K562 (cell line): ENCODE data around the gene SLC2A4RG. TPM values are rescaled to one million over a fixed set of nuclear protein-coding genes. Genes with fewer than 3 reads are reported as not detected.

Source experiments
- C11orf30 ChIP-seq: fragments of 450-650 bp; IDR thresholded peaks from 2 replicates; pipeline ENCODE4 v1.6.1; 2016; ENCODE audit warnings: low read depth, mild to moderate bottlenecking
- ELK1 ChIP-seq: sonication (generic); formaldehyde crosslinking; IDR thresholded peaks from 2 replicates; pipeline ENCODE4 v1.8.1; 2022; ENCODE audit warnings: missing genetic modification reagents
- GMEB1 ChIP-seq: fragments of 250-450 bp; sonication (Bioruptor Pico); IDR thresholded peaks from 2 replicates; pipeline ENCODE4 v1.4.0; 2020; ENCODE audit warnings: mild to moderate bottlenecking
- MCM2 ChIP-seq: fragments of 450-650 bp; IDR thresholded peaks from 2 replicates; pipeline ENCODE4 v1.6.1; 2017; ENCODE audit warnings: low read depth, mild to moderate bottlenecking
- MTA2 ChIP-seq: fragments of 450-650 bp; IDR thresholded peaks from 2 replicates; pipeline ENCODE4 v1.6.1; 2016; ENCODE audit warnings: low read depth
- PTTG1 ChIP-seq: fragments of 450-650 bp; IDR thresholded peaks from 2 replicates; pipeline ENCODE4 v1.6.1; 2016; ENCODE audit warnings: low read depth, mild to moderate bottlenecking, missing genetic modification characterization, missing compliant biosample characterization
- SRSF7 ChIP-seq: fragments of 200-400 bp; formaldehyde crosslinking; optimal IDR thresholded peaks from 2 replicates; pipeline ENCODE3; 2017; ENCODE audit warnings: mild to moderate bottlenecking, low read depth, low read length
- XRCC4 ChIP-seq: IDR thresholded peaks from one replicate; pipeline ENCODE4 v1.6.1; 2011; ENCODE audit not compliant: insufficient read depth, insufficient read length; ENCODE audit errors: extremely low read depth
- ZC3H11A ChIP-seq: IDR thresholded peaks from 2 replicates; pipeline ENCODE4 v1.6.1; 2012; ENCODE audit warnings: low read depth, low read length, improper control_type of control experiment
- ZNF224 ChIP-seq: sonication (generic); formaldehyde crosslinking; IDR thresholded peaks from 2 replicates; pipeline ENCODE4 v1.8.0; 2022; ENCODE audit warnings: mild to moderate bottlenecking, missing genetic modification reagents
- ZNF609 ChIP-seq: sonication (generic); formaldehyde crosslinking; IDR thresholded peaks from 2 replicates; pipeline ENCODE4 v1.8.1; 2023; ENCODE audit warnings: missing genetic modification reagents, mild to moderate bottlenecking, borderline replicate concordance
- polyA plus RNA-seq, 8 experiments: library from polyadenylated mRNA; depleted of rRNA in 4 of 8; stranded (reverse) in 5 of 8; unstranded in 3 of 8; fragments of >200 nt; fragmentation: Nextera tagmentation in 2 of 8; fragmentation: Illumina TruSeq in 1 of 8; extraction: Ambion mirVana in 2 of 8; extraction: Trizol in 1 of 8; gene quantifications; 2 replicates each; pipeline versions ENCODE4 v1.2.1 to v1.2.3, GENCODE V29; 2011 to 2014; ENCODE audit warnings: inconsistent platforms in 1 of 8, missing spikeins in 1 of 8
- total RNA-seq, 7 experiments: library from RNA; depleted of rRNA in 6 of 7; stranded (reverse); fragments of >200 nt in 6 of 7; fragmentation: Illumina TruSeq in 2 of 7; extraction: Trizol in 2 of 7; gene quantifications; 2 replicates each; pipeline versions ENCODE4 v1.2.1 to v1.2.3, GENCODE V29; 2011 to 2021; ENCODE audit warnings: low replicate concordance in 1 of 7
- TF ChIP-seq, protein P1 (sequence below): fragments of 450-650 bp; IDR thresholded peaks from 2 replicates; pipeline ENCODE4 v1.6.1; 2017; ENCODE audit warnings: mild to moderate bottlenecking, moderate library complexity
- TF ChIP-seq, protein P2 (sequence below), 2 experiments: IDR thresholded peaks in 1 of 2; conservative IDR thresholded peaks in 1 of 2; 2 replicates each; pipeline ENCODE4 v1.6.1; 2016; ENCODE audit warnings: low read depth in 2 of 2, mild to moderate bottlenecking in 1 of 2, missing compliant biosample characterization in 1 of 2, missing genetic modification characterization in 1 of 2, moderate library complexity in 1 of 2

The SLC2A4RG gene
- total and polyA plus RNA-seq, 9 of the 15 experiments (the other 6 are each of a cell fraction or from before 2014, with no cell fraction given), result 0.34 to 97.3 (median 26.5) TPM

- no peak for TF ChIP-seq ZNF609 (CRISPR knock-in tag)
- TF ChIP-seq, protein P1, sequence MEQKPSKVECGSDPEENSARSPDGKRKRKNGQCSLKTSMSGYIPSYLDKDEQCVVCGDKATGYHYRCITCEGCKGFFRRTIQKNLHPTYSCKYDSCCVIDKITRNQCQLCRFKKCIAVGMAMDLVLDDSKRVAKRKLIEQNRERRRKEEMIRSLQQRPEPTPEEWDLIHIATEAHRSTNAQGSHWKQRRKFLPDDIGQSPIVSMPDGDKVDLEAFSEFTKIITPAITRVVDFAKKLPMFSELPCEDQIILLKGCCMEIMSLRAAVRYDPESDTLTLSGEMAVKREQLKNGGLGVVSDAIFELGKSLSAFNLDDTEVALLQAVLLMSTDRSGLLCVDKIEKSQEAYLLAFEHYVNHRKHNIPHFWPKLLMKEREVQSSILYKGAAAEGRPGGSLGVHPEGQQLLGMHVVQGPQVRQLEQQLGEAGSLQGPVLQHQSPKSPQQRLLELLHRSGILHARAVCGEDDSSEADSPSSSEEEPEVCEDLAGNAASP, result no peak
- TF ChIP-seq SRSF7, result no peak
- no peak for TF ChIP-seq ZC3H11A
- TF ChIP-seq PTTG1 (tag), result no peak
- TF ChIP-seq XRCC4, result no peak
- no peak for TF ChIP-seq MTA2
- no peak for TF ChIP-seq ELK1
- TF ChIP-seq C11orf30, result no peak
- TF ChIP-seq ZNF224 (CRISPR knock-in tag), result no peak
- TF ChIP-seq, protein P2, sequence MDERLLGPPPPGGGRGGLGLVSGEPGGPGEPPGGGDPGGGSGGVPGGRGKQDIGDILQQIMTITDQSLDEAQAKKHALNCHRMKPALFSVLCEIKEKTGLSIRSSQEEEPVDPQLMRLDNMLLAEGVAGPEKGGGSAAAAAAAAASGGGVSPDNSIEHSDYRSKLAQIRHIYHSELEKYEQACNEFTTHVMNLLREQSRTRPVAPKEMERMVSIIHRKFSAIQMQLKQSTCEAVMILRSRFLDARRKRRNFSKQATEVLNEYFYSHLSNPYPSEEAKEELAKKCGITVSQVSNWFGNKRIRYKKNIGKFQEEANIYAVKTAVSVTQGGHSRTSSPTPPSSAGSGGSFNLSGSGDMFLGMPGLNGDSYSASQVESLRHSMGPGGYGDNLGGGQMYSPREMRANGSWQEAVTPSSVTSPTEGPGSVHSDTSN (CRISPR knock-in tag; IDR thresholded peaks at IDR 0.05; ENCODE audit: low read depth), result no peak
- TF ChIP-seq, protein P2 (tag; conservative IDR thresholded peaks at IDR 0.05; ENCODE audit: low read depth), result 0 out of 2 replicates have a peak, but pooled peaks have one; percentile 9
- no peak for TF ChIP-seq GMEB1
- no peak for TF ChIP-seq MCM2
Measured at GRCh38 chr20:63740627-63741353, 1.2 kb downstream of the SLC2A4RG start (continued).
